CD4-positive, alpha-beta T cell (primary cell): ENCODE data around the gene LDLRAD4. TPM values are rescaled to one million over a fixed set of nuclear protein-coding genes. Genes with fewer than 3 reads are reported as not detected.

Experiments used
- ATAC-seq: fragments of 200-7000 bp; cut with Tn5 transposase; one replicate; pipeline ENCODE4 v1.10.0; 2022; ENCODE audit warnings: mild to moderate bottlenecking; ENCODE audit not compliant: poor library complexity
- CTCF ChIA-PET: fragments of 350-600 bp; sonication (Branson Sonifier 250); formaldehyde crosslinking; loops from one replicate; lab custom pipeline; 2021; ENCODE audit warnings: antibody characterized with exemption, inconsistent platforms; lab: Charles Lee
- POLR2A ChIA-PET: fragments of 350-600 bp; sonication (Branson Sonifier 250); formaldehyde crosslinking; loops from one replicate; lab custom pipeline; 2021; ENCODE audit warnings: antibody characterized with exemption, inconsistent platforms; lab: Charles Lee
- DNase-seq, 14 experiments: peaks; one replicate each; pipeline ENCODE4 v3.0.0-alpha.2; 2013 to 2020; ENCODE audit warnings: mixed read lengths in 2 of 14
- H3K27ac ChIP-seq, 2 donors: one replicate each; pipeline versions ENCODE4 v1.5.1 to v1.7.0; 2013; ENCODE audit warnings: low read length in 2 of 2, low read depth in 1 of 2, mild to moderate bottlenecking in 1 of 2
- H3K27me3 ChIP-seq, 2 experiments: 1 replicate in 1 of 2; 2 replicates in 1 of 2; pipeline versions ENCODE4 v1.6.1 to v1.7.0; 2013; ENCODE audit warnings: low read length in 2 of 2, control low read depth in 1 of 2, mild to moderate bottlenecking in 1 of 2, moderate library complexity in 1 of 2; ENCODE audit not compliant: insufficient read depth in 2 of 2, control insufficient read depth in 1 of 2
- H3K36me3 ChIP-seq: one replicate; pipeline ENCODE4 v1.6.1; 2013; ENCODE audit warnings: low read length, control low read depth; ENCODE audit not compliant: insufficient read depth
- H3K4me1 ChIP-seq: one replicate; pipeline ENCODE4 v1.6.1; 2013; ENCODE audit warnings: low read length, control low read depth; ENCODE audit not compliant: insufficient read depth
- H3K4me3 ChIP-seq: one replicate; pipeline ENCODE4 v1.5.1; 2013; ENCODE audit warnings: mild to moderate bottlenecking, low read length, moderate library complexity
- H3K9me3 ChIP-seq, 2 experiments: 1 replicate in 1 of 2; 2 replicates in 1 of 2; pipeline versions ENCODE4 v1.6.1 to v1.7.0; 2013; ENCODE audit warnings: low read length in 2 of 2, mild to moderate bottlenecking in 2 of 2, control low read depth in 1 of 2, moderate library complexity in 1 of 2; ENCODE audit not compliant: control insufficient read depth in 1 of 2, insufficient read depth in 1 of 2
- H3K27ac Mint-ChIP-seq: one replicate; pipeline ENCODE4 v1.8.0; 2020; ENCODE audit warnings: mixed read lengths
- H3K27me3 Mint-ChIP-seq: one replicate; pipeline ENCODE4 v1.8.0; 2021; ENCODE audit warnings: mixed read lengths
- H3K36me3 Mint-ChIP-seq: one replicate; pipeline ENCODE4 v1.8.0; 2021; ENCODE audit warnings: low read depth, mixed read lengths
- H3K4me1 Mint-ChIP-seq: one replicate; pipeline ENCODE4 v1.8.0; 2021; ENCODE audit warnings: low read depth, mixed read lengths
- H3K4me3 Mint-ChIP-seq: one replicate; pipeline ENCODE4 v1.8.0; 2020; ENCODE audit warnings: mild to moderate bottlenecking, mixed read lengths
- H3K9me3 Mint-ChIP-seq: one replicate; pipeline ENCODE4 v1.8.0; 2020; ENCODE audit warnings: mixed read lengths
- intact Hi-C, 2 experiments: fragments of 100-400 bp; cut with DNase I in 1 of 2; cut with micrococcal nuclease in 1 of 2; formaldehyde crosslinking; loops; one replicate each; pipeline versions ENCODE4 v1.15.1 to v1.9.0; 2023 to 2025; cut with DNase I, micrococcal nuclease
- total RNA-seq, 174 experiments: library from RNA in 2 of 174; stranded (reverse) in 2 of 174; gene quantifications; one replicate each; pipeline ENCODE4 v1.2.3 and lab custom pipeline; 2021 to 2026
- TF ChIP-seq, protein P1 (sequence below): fragments of 200-600 bp; IDR thresholded peaks from one replicate; pipeline ENCODE4 v1.8.0; 2022; ENCODE audit warnings: antibody characterized with exemption, mild to moderate bottlenecking

The LDLRAD4 gene
- total RNA-seq, 2 experiments from 2014 or later, result 51.9 to 52.7 TPM

DNA sequence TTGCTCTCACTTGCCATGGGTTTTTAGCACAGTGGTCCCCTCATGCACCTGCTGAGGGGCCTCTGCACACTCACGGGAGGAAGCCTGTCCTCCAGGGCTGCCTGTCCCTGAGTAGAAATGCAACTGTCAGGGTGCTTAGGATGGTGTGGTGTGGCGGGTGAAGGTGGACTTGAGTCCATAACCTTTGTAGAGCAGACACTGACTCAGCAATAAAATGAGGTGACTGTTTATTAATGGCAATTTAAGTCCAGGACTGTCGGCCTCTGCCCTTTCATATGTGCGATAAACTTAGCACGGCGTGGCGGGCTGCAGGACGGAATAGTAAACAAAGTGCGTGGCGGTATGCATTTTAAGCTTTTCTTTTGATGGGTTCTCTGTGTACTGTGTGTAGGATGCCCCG lies 188.2 kb downstream of the LDLRAD4 start:
- Mint-ChIP-seq H3K9me3 (no peaks in the 10 kb centered on the region), H3K4me3 (no peak overlapping the region), H3K27me3 (no peaks in the 10 kb centered on the region), H3K27ac (peak overlapping the region; percentile 12), H3K4me1 (peaks cover 17% of the 10 kb centered on the region), H3K36me3 (peaks cover 35% of the 10 kb centered on the region)
- no peak overlapping the region for H3K4me3 ChIP-seq
- ATAC-seq (no peak), DNase-seq (no peak)
- H3K27me3 ChIP-seq, result no peaks in the 10 kb centered on the region
- TF ChIP-seq, protein P1, sequence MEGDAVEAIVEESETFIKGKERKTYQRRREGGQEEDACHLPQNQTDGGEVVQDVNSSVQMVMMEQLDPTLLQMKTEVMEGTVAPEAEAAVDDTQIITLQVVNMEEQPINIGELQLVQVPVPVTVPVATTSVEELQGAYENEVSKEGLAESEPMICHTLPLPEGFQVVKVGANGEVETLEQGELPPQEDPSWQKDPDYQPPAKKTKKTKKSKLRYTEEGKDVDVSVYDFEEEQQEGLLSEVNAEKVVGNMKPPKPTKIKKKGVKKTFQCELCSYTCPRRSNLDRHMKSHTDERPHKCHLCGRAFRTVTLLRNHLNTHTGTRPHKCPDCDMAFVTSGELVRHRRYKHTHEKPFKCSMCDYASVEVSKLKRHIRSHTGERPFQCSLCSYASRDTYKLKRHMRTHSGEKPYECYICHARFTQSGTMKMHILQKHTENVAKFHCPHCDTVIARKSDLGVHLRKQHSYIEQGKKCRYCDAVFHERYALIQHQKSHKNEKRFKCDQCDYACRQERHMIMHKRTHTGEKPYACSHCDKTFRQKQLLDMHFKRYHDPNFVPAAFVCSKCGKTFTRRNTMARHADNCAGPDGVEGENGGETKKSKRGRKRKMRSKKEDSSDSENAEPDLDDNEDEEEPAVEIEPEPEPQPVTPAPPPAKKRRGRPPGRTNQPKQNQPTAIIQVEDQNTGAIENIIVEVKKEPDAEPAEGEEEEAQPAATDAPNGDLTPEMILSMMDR, result no peak
- H3K36me3 ChIP-seq, result peaks cover 3% of the 10 kb centered on the region
- peaks cover under 1% of the 10 kb centered on the region for H3K4me1 ChIP-seq
- H3K27ac ChIP-seq, result no peak overlapping the region
- CTCF ChIA-PET, result no interaction called here
- H3K9me3 ChIP-seq, result peaks cover 0 to 2% of the 10 kb centered on the region in 2 experiments
- POLR2A ChIA-PET, result no interaction called here
- intact Hi-C loops, result no loop called here

GRCh38 chr18:13407484-13407883 lies 188.9 kb downstream of the LDLRAD4 start:
- Histone ChIP-seq H3K27me3 (no peaks in the 10 kb centered on the region), H3K36me3 (peaks cover 3% of the 10 kb centered on the region), H3K27ac (no peak overlapping the region), H3K4me1 (no peaks in the 10 kb centered on the region), H3K4me3 (no peak overlapping the region), H3K9me3 (peaks cover 0 to 5% of the 10 kb centered on the region in 2 experiments)
- Mint-ChIP-seq H3K36me3 (peaks cover 41% of the 10 kb centered on the region), H3K27me3 (no peaks in the 10 kb centered on the region), H3K27ac (no peak overlapping the region), H3K4me3 (no peak overlapping the region), H3K9me3 (peaks cover 6% of the 10 kb centered on the region), H3K4me1 (peaks cover 9% of the 10 kb centered on the region)
- POLR2A ChIA-PET, result no interaction called here
- ATAC-seq (no peak), DNase-seq (no peak)
- CTCF ChIA-PET, result interaction anchor here (0.5 kb wide), 1 partner anchor 159 kb away, joined by 4 read pairs; no protein-coding TSS in a partner anchor
- TF ChIP-seq, protein P1, result no peak
- intact Hi-C loops, result no loop called here

GRCh38 chr18:13409026-13409425 lies 190.5 kb downstream of the LDLRAD4 start:
- no peaks in the 10 kb centered on the region for H3K27me3 Mint-ChIP-seq
- H3K4me3 Mint-ChIP-seq, result no peak overlapping the region
- POLR2A ChIA-PET, result interaction anchor here (0.9 kb wide), 1 partner anchor 26 kb away, joined by 3 read pairs; no protein-coding TSS in a partner anchor
- Histone ChIP-seq H3K9me3 (peaks cover 0 to 5% of the 10 kb centered on the region in 2 experiments), H3K36me3 (peaks cover 3% of the 10 kb centered on the region), H3K4me1 (peaks cover 1% of the 10 kb centered on the region), H3K4me3 (no peak overlapping the region), H3K27ac (no peak overlapping the region), H3K27me3 (no peaks in the 10 kb centered on the region)
- H3K9me3 Mint-ChIP-seq, result peaks cover 6% of the 10 kb centered on the region
- H3K4me1 Mint-ChIP-seq, result peaks cover 14% of the 10 kb centered on the region
- CTCF ChIA-PET, result interaction anchor here (1.1 kb wide), 1 partner anchor 18 kb away, joined by 3 read pairs; no protein-coding TSS in a partner anchor
- DNase-seq (no peak), ATAC-seq (no peak)
- H3K27ac Mint-ChIP-seq, result no peak overlapping the region
- intact Hi-C loops, result no loop called here
- TF ChIP-seq, protein P1, result no peak
- peaks cover 43% of the 10 kb centered on the region for H3K36me3 Mint-ChIP-seq
